ENCODE results near the gene PSENEN. TPM values are rescaled to one million over a fixed set of nuclear protein-coding genes. Genes with fewer than 3 reads are reported as not detected.

The PSENEN gene
- polyA plus RNA-seq, 10 donors, result 32.5 to 41.0 (median 37.1) TPM

- peak; percentile 100 for DNase-seq
These were observed 2.9 kb downstream of the PSENEN start, which contains the start of gene LIN37 for GRCh38 chr19:35748106-35749020. LIN37 (plus strand) TSS chr19:35748576; CDS start chr19:35748725, 149 bp downstream.

GRCh38 chr19:35750167-35750566 is 4.7 kb downstream of the PSENEN start:
- DNase-seq, result no peak

GRCh38 chr19:35751839-35752745 is 6.6 kb downstream of the PSENEN start:
- no peak for DNase-seq

- DNase-seq, result no peak
These were observed 7.4 kb downstream of the PSENEN start for GRCh38 chr19:35752746-35753350.

- no peak for DNase-seq
These were observed 8.4 kb downstream of the PSENEN start for GRCh38 chr19:35753634-35754369.

- DNase-seq, result no peak
These were observed 9.1 kb downstream of the PSENEN start for GRCh38 chr19:35754370-35755130.

GRCh38 chr19:35755131-35755549 is 9.7 kb downstream of the PSENEN start:
- no peak for DNase-seq

GRCh38 chr19:35755550-35756376 is 10.3 kb downstream of the PSENEN start:
- DNase-seq, result peak; percentile 66 to 94 (median 87)

GRCh38 chr19:35756377-35757230 is 11.2 kb downstream of the PSENEN start, which contains the start of gene HSPB6:
HSPB6 (minus strand) TSS chr19:35757029; CDS start chr19:35757008, 21 bp downstream.
- peak in 1 of 3 donors; percentile 84 for DNase-seq

GRCh38 chr19:35757231-35757748 is 11.8 kb downstream of the PSENEN start:
- peak; percentile 96 to 98 (median 97) for DNase-seq

- DNase-seq, result peak; percentile 99 to 100 (median 99)
These were observed 12.5 kb downstream of the PSENEN start, which contains the start of gene PROSER3 for GRCh38 chr19:35757749-35758608. PROSER3 (plus strand) TSS chr19:35758176; CDS start chr19:35758216, 40 bp downstream.

- no peak for DNase-seq
These were observed 14.2 kb downstream of the PSENEN start for GRCh38 chr19:35759697-35760096.

- DNase-seq, result no peak
These were observed 15.4 kb downstream of the PSENEN start for GRCh38 chr19:35760711-35761349.

- DNase-seq, result no peak
These were observed 19.2 kb downstream of the PSENEN start for GRCh38 chr19:35764432-35765315.

GRCh38 chr19:35766571-35767104 is 21.2 kb downstream of the PSENEN start:
- DNase-seq, result no peak
